ENCODE data around the gene NPB. TPM values are rescaled to one million over a fixed set of nuclear protein-coding genes. Genes with fewer than 3 reads are reported as not detected.

NPB gene
- polyA plus RNA-seq, 1 donor (not counting 4 experiments of a cell fraction or from before 2014, with no cell fraction given): not detected

DNA sequence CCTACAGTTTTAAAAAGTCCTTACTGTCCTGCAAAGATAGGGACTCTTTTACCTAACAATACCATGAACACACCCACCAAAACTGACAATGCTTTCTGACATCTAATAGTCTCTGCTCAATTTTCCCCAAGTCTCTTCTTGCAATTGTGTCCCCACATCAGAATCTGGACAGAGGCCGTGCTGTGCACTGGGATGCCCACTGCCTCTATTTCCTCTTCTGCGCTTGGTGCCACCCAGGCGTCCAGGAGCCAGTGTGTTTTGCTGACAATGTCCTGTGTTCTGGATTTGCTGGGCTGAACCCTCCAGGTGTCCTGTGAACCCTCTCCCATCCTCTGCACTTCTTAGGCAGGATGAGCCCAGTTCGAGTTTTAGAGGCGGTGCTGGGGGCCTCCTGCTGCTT is 24.5 kb upstream of the NPB start:
- dilution Hi-C loops (cut with MboI; ENCODE audit: extremely low pct_ligation_motif_present, low sequenced_read_pairs): no loop called here
- H3K9me1 ChIP-seq (ENCODE audit: control insufficient read depth, extremely low read depth, insufficient read depth, low read length): no peaks in the 10 kb centered on the region
- FAIRE-seq: no peak

GRCh38 chr17:81878294-81878693 is 23.7 kb upstream of the NPB start:
- dilution Hi-C loops (cut with MboI; ENCODE audit: extremely low pct_ligation_motif_present, low sequenced_read_pairs): no loop called here
- TF ChIP-seq CTCF (optimal IDR thresholded peaks at IDR 0.05 in 1 of 3, IDR thresholded peaks at IDR 0.05 in 1 of 3, conservative IDR thresholded peaks at IDR 0.05 in 1 of 3; ENCODE audit: extremely low read depth in 1 of 3, insufficient read depth in 2 of 3, low read length in 3 of 3) (no peak), EZH2 (IDR thresholded peaks at IDR 0.05; ENCODE audit: low read length) (no peak)
- Histone ChIP-seq H3K4me3 (ENCODE audit: control insufficient read depth in 2 of 3, extremely low read depth in 1 of 3, insufficient read depth in 2 of 3, low read depth in 1 of 3, low read length in 3 of 3) (no peak overlapping the region), H3K36me3 (ENCODE audit: control insufficient read depth in 2 of 2, extremely low read depth in 1 of 2, insufficient read depth in 2 of 2, low read length in 2 of 2) (peaks cover 7 to 15% of the 10 kb centered on the region in 2 experiments), H3K9me1 (ENCODE audit: control insufficient read depth, extremely low read depth, insufficient read depth, low read length) (no peaks in the 10 kb centered on the region), H3K9ac (ENCODE audit: control insufficient read depth, extremely low read depth, insufficient read depth, low read length) (no peak overlapping the region), H3K4me2 (ENCODE audit: control insufficient read depth, extremely low read depth, insufficient read depth, low read depth, low read length) (no peak overlapping the region), H3K27me3 (ENCODE audit: control insufficient read depth, extremely low read depth, insufficient read depth, low read length) (no peaks in the 10 kb centered on the region), H3K9me3 (ENCODE audit: control insufficient read depth, low read depth, low read length) (no peaks in the 10 kb centered on the region), H2AFZ (ENCODE audit: control insufficient read depth, low read length) (no peak overlapping the region), H3K79me2 (ENCODE audit: control insufficient read depth, insufficient read depth, low read length) (no peaks in the 10 kb centered on the region), H3K4me1 (ENCODE audit: control insufficient read depth, extremely low read depth, insufficient read depth, low read length) (peaks cover 2% of the 10 kb centered on the region), H3K27ac (ENCODE audit: control insufficient read depth, insufficient read depth, low read length) (no peak overlapping the region), H4K20me1 (ENCODE audit: control insufficient read depth, extremely low read depth, insufficient read depth, low read length) (no peaks in the 10 kb centered on the region)
- no peak for DNase-seq (ENCODE audit: low read depth, low spot score)
- FAIRE-seq: no peak

More for the DNA sequence above, 24.5 kb upstream of the NPB start:
- H4K20me1 ChIP-seq (ENCODE audit: control insufficient read depth, extremely low read depth, insufficient read depth, low read length): no peaks in the 10 kb centered on the region
- DNase-seq (ENCODE audit: low read depth, low spot score): no peak
- H3K9me3 ChIP-seq (ENCODE audit: control insufficient read depth, low read depth, low read length): no peaks in the 10 kb centered on the region
- no peaks in the 10 kb centered on the region for H3K79me2 ChIP-seq (ENCODE audit: control insufficient read depth, insufficient read depth, low read length)
- H3K9ac ChIP-seq (ENCODE audit: control insufficient read depth, extremely low read depth, insufficient read depth, low read length): no peak overlapping the region
- no peaks in the 10 kb centered on the region for H3K27me3 ChIP-seq (ENCODE audit: control insufficient read depth, extremely low read depth, insufficient read depth, low read length)
- H3K4me2 ChIP-seq (ENCODE audit: control insufficient read depth, extremely low read depth, insufficient read depth, low read depth, low read length): no peak overlapping the region
- H3K36me3 ChIP-seq (ENCODE audit: control insufficient read depth in 2 of 2, extremely low read depth in 1 of 2, insufficient read depth in 2 of 2, low read length in 2 of 2): peaks cover 7 to 15% of the 10 kb centered on the region in 2 experiments
- H3K4me3 ChIP-seq (ENCODE audit: control insufficient read depth in 2 of 3, extremely low read depth in 1 of 3, insufficient read depth in 2 of 3, low read depth in 1 of 3, low read length in 3 of 3): no peak overlapping the region
- peaks cover 2% of the 10 kb centered on the region for H3K4me1 ChIP-seq (ENCODE audit: control insufficient read depth, extremely low read depth, insufficient read depth, low read length)
- H3K27ac ChIP-seq (ENCODE audit: control insufficient read depth, insufficient read depth, low read length): no peak overlapping the region
- H2AFZ ChIP-seq (ENCODE audit: control insufficient read depth, low read length): no peak overlapping the region
- TF ChIP-seq EZH2 (IDR thresholded peaks at IDR 0.05; ENCODE audit: low read length) (no peak), CTCF (optimal IDR thresholded peaks at IDR 0.05 in 1 of 3, IDR thresholded peaks at IDR 0.05 in 1 of 3, conservative IDR thresholded peaks at IDR 0.05 in 1 of 3; ENCODE audit: extremely low read depth in 1 of 3, insufficient read depth in 2 of 3, low read length in 3 of 3) (no peak)
